Right lung (tissue), 10 donors: ENCODE measurements around the gene MSMO1. TPM values are rescaled to one million over a fixed set of nuclear protein-coding genes. Genes with fewer than 3 reads are reported as not detected.
A peak's percentile ranks its signal among the peaks of the same experiment; 100 is the strongest.
"Not testable (repeated sequence)": the region's sequence is repeated elsewhere in the genome, so short reads cannot be mapped to it uniquely, and the experiment has no call there.

Source experiments
- DNase-seq, 2 donors: peaks; one replicate each; pipeline ENCODE4 v3.0.0-alpha.2; 2013
- long read RNA-seq, 8 donors: transcript quantifications; one replicate each; lab custom pipeline, GENCODE V29; 2026
- polyA plus RNA-seq, 5 donors: library from polyadenylated mRNA; unstranded; fragments of 120-200 nt; gene quantifications; one replicate each; pipeline versions ENCODE4 v1.2.1 to v1.2.3, GENCODE V29; 2013; ENCODE audit warnings: inconsistent platforms in 1 of 5, low replicate concordance in 1 of 5; ENCODE audit not compliant: insufficient read length in 5 of 5, insufficient read depth in 1 of 5

MSMO1 gene
- 10 to 100 TPM; 24.7 to 45.9 (median 33.4) TPM for polyA plus RNA-seq
- long read RNA-seq, donor 1, transcript MSMO1-201 (6 exons, 2,269 nt) = major isoform, 15 of 82 reads
- long read RNA-seq, donor 1, partial matches to known transcripts = 65 of 82 reads
- long read RNA-seq, donor 1, other reads (novel, unspliced or antisense) = 0 of 82 reads
- long read RNA-seq, donor 2, transcript MSMO1-201 (6 exons, 2,269 nt) = major isoform, 11 of 11 reads
- long read RNA-seq, donor 2, partial matches to known transcripts = 0 of 11 reads
- long read RNA-seq, donor 2, other reads (novel, unspliced or antisense) = 0 of 11 reads
- long read RNA-seq, donor 3, transcript MSMO1-201 (6 exons, 2,269 nt) = major isoform, 9 of 10 reads
- long read RNA-seq, donor 3, partial matches to known transcripts = 0 of 10 reads
- long read RNA-seq, donor 3, other reads (novel, unspliced or antisense) = 0 of 10 reads
- long read RNA-seq, donor 4, transcript MSMO1-201 (6 exons, 2,269 nt) = major isoform, 12 of 12 reads
- long read RNA-seq, donor 4, partial matches to known transcripts = 0 of 12 reads
- long read RNA-seq, donor 4, other reads (novel, unspliced or antisense) = 0 of 12 reads
- long read RNA-seq, donor 5, transcript MSMO1-201 (6 exons, 2,269 nt) = major isoform, 15 of 16 reads
- long read RNA-seq, donor 5, partial matches to known transcripts = 0 of 16 reads
- long read RNA-seq, donor 5, other reads (novel, unspliced or antisense) = 0 of 16 reads
- long read RNA-seq, donor 6, transcript MSMO1-201 (6 exons, 2,269 nt) = major isoform, 10 of 12 reads
- long read RNA-seq, donor 6, partial matches to known transcripts = 0 of 12 reads
- long read RNA-seq, donor 6, other reads (novel, unspliced or antisense) = 0 of 12 reads
- long read RNA-seq, donor 7, transcript MSMO1-201 (6 exons, 2,269 nt) = major isoform, 24 of 26 reads
- long read RNA-seq, donor 7, partial matches to known transcripts = 0 of 26 reads
- long read RNA-seq, donor 7, other reads (novel, unspliced or antisense) = 0 of 26 reads
- long read RNA-seq, donor 8, partial matches to known transcripts = 0 of 4 reads
- long read RNA-seq, donor 8, other reads (novel, unspliced or antisense) = 0 of 4 reads

GRCh38 chr4:165327211-165328100 is at the start of gene MSMO1:
TSS of gene MSMO1 (plus strand) at chr4:165327669. CDS start at chr4:165333371, 5,702 bp downstream.
- DNase-seq = peak; percentile 99

- not testable (repeated sequence) for DNase-seq
These were observed 47.9 kb upstream of the MSMO1 start for GRCh38 chr4:165279531-165279930.

- not testable (repeated sequence) for DNase-seq
These were observed 42.8 kb upstream of the MSMO1 start for GRCh38 chr4:165284697-165285096.

- not testable (repeated sequence) for DNase-seq
These were observed 40.7 kb upstream of the MSMO1 start for GRCh38 chr4:165286619-165287340.

GRCh38 chr4:165288226-165288625 is 39.2 kb upstream of the MSMO1 start:
- DNase-seq = no peak

GRCh38 chr4:165288639-165289422 is 38.6 kb upstream of the MSMO1 start:
- DNase-seq = no peak

- no peak for DNase-seq
These were observed 38.1 kb upstream of the MSMO1 start for GRCh38 chr4:165289423-165289785.

GRCh38 chr4:165293061-165293460 is 34.4 kb upstream of the MSMO1 start:
- no peak for DNase-seq

GRCh38 chr4:165293927-165294649 is 33.4 kb upstream of the MSMO1 start:
- no peak for DNase-seq

GRCh38 chr4:165294907-165295306 is 32.6 kb upstream of the MSMO1 start:
- no peak for DNase-seq

- DNase-seq = no peak
These were observed 29.8 kb upstream of the MSMO1 start for GRCh38 chr4:165297626-165298025.

GRCh38 chr4:165299399-165300060 is 27.9 kb upstream of the MSMO1 start:
- DNase-seq = no peak

GRCh38 chr4:165301833-165302232 is 25.6 kb upstream of the MSMO1 start:
- DNase-seq = no peak

GRCh38 chr4:165302658-165303057 is 24.8 kb upstream of the MSMO1 start:
- DNase-seq = no peak

GRCh38 chr4:165308166-165308565 is 19.3 kb upstream of the MSMO1 start:
- no peak for DNase-seq

GRCh38 chr4:165308606-165309005 is 18.9 kb upstream of the MSMO1 start:
- DNase-seq = no peak

GRCh38 chr4:165309456-165309855 is 18.0 kb upstream of the MSMO1 start:
- DNase-seq = no peak

GRCh38 chr4:165312506-165312905 is 15.0 kb upstream of the MSMO1 start:
- no peak for DNase-seq
